OCI-LY7 (cell line): Measurements from ENCODE around the gene PHKG2. TPM values are rescaled to one million over a fixed set of nuclear protein-coding genes. Genes with fewer than 3 reads are reported as not detected.
A peak's percentile ranks its signal among the peaks of the same experiment; 100 is the strongest.

ENCODE experiments used
- BruUV-seq: library from RNA; stranded (reverse); fragments of 400-500 nt; replicated peaks from 2 replicates; lab custom pipeline; 2021; lab: Mats Ljungman, UMichigan
- CTCF ChIA-PET: fragments of 300-600 bp; sonication (Branson Sonifier 250); formaldehyde crosslinking; loops from one replicate; lab custom pipeline; 2022; ENCODE audit warnings: antibody characterized with exemption; ENCODE audit not compliant: unreplicated experiment; lab: Charles Lee
- POLR2A ChIA-PET: fragments of 300-600 bp; sonication (Branson Sonifier 250); formaldehyde crosslinking; loops from one replicate; lab custom pipeline; 2022; ENCODE audit warnings: antibody characterized with exemption; lab: Charles Lee
- DNase-seq: peaks from one replicate; pipeline ENCODE4 v3.0.0-alpha.2; 2015; ENCODE audit warnings: low spot score
- H2AFZ ChIP-seq: fragments of 200-600 bp; sonication (generic), shearing (Covaris generic); 2 replicates; pipeline ENCODE4 v1.6.1; 2014; ENCODE audit warnings: mild to moderate bottlenecking, antibody characterized with exemption, low read length, moderate library complexity
- H3K27ac ChIP-seq: fragments of 200-600 bp; sonication (generic); 2 replicates; pipeline ENCODE4 v1.5.1; 2014; ENCODE audit warnings: mixed run types, low read depth, mild to moderate bottlenecking, moderate library complexity, low read length, inconsistent platforms; ENCODE audit not compliant: poor library complexity, severe bottlenecking
- H3K36me3 ChIP-seq: fragments of 200-600 bp; sonication (generic); 2 replicates; pipeline ENCODE4 v1.6.1; 2014; ENCODE audit warnings: mild to moderate bottlenecking, antibody characterized with exemption, low read length, moderate library complexity, mixed read lengths; ENCODE audit not compliant: insufficient read depth
- H3K4me1 ChIP-seq: fragments of 200-600 bp; sonication (generic); 2 replicates; pipeline ENCODE4 v1.5.1; 2014; ENCODE audit warnings: mild to moderate bottlenecking, low read length; ENCODE audit not compliant: insufficient read depth, poor library complexity, severe bottlenecking
- H3K4me2 ChIP-seq: fragments of 200-600 bp; sonication (generic); 2 replicates; pipeline ENCODE4 v1.6.1; 2014; ENCODE audit warnings: mild to moderate bottlenecking, low read length
- H3K4me3 ChIP-seq: fragments of 200-600 bp; sonication (generic); 2 replicates; pipeline ENCODE4 v1.5.1; 2014; ENCODE audit warnings: mild to moderate bottlenecking, low read depth, low read length; ENCODE audit not compliant: poor library complexity, severe bottlenecking
- H3K79me2 ChIP-seq: fragments of 200-600 bp; sonication (generic); 2 replicates; pipeline ENCODE4 v1.6.1; 2016; ENCODE audit warnings: low read depth, mild to moderate bottlenecking, low read length, moderate library complexity, mixed read lengths; ENCODE audit not compliant: insufficient read depth
- H3K9me2 ChIP-seq: fragments of 200-600 bp; sonication (generic); 2 replicates; pipeline ENCODE4 v1.6.1; 2016; ENCODE audit warnings: mild to moderate bottlenecking, low read length, mixed read lengths; ENCODE audit not compliant: insufficient read depth
- H3K9me3 ChIP-seq: fragments of 200-600 bp; sonication (generic); 2 replicates; pipeline ENCODE4 v1.6.1; 2014; ENCODE audit warnings: mild to moderate bottlenecking, mixed run types, low read length, mixed read lengths
- H4K20me1 ChIP-seq: fragments of 200-600 bp; sonication (generic); 2 replicates; pipeline ENCODE4 v1.6.1; 2014; ENCODE audit warnings: mild to moderate bottlenecking, antibody characterized with exemption, low read length, moderate library complexity, mixed read lengths; ENCODE audit not compliant: insufficient read depth
- EZH2phosphoT487 ChIP-seq: fragments of 200-600 bp; sonication (generic); IDR thresholded peaks from 2 replicates; pipeline ENCODE4 v1.6.1; 2018; ENCODE audit warnings: low read depth, borderline replicate concordance, mild to moderate bottlenecking, mixed run types, antibody characterized with exemption, low read length, moderate library complexity, mixed read lengths
- intact Hi-C: fragments of 100-400 bp; cut with micrococcal nuclease; formaldehyde crosslinking; loops from one replicate; pipeline ENCODE4 v1.10.0; 2022; ENCODE audit not compliant: unreplicated experiment
- total RNA-seq, 2 experiments: library from RNA; depleted of rRNA in 1 of 2; stranded (reverse); fragments of >200 nt in 1 of 2; shearing (Covaris generic) in 1 of 2; gene quantifications; 2 replicates each; pipeline ENCODE4 v1.2.3, GENCODE V29; 2014 to 2022
- TF ChIP-seq, protein P1 (sequence below): fragments of 200-600 bp; sonication (generic); conservative IDR thresholded peaks from 2 replicates; pipeline ENCODE4 v1.5.1; 2014; ENCODE audit warnings: mild to moderate bottlenecking, antibody characterized with exemption, low read length, moderate library complexity, mixed read lengths

PHKG2 gene
- total RNA-seq, 2 experiments from 2014 or later: 40.5 to 41.9 TPM

DNA sequence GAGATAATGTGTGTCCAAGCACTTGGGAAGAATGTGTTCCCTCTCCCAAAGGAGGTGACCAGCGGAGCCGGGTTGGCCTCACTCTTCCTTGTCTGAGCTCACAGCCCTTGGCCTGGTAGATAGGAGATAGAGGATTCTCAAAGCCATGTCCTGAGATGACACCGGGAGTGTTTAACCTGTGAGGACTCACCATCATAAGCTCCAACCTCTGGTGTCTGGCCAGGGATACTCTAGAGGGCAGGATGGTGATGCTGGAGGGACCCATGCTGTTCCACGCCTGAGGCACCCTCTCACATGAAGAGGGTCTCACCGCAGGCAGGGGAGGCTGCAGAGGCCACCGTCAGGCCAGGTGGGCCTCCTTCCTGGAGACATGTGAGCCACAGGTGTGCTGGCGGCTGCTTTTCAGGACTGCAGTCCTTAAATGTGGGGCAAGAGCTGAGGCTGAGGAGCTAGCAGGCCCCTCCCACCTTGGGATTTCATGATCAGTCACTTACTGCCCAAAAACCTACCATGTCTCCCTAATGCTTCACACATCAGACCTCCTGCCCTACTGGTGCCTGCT is 45.4 kb downstream of the PHKG2 start:
- intact Hi-C loops: no loop called here
- no peaks in the 10 kb centered on the region for H3K79me2 ChIP-seq
- CTCF ChIA-PET: no interaction called here
- no TSS peak for BruUV-seq
- H3K27ac ChIP-seq: no peak overlapping the region
- POLR2A ChIA-PET: interaction anchor here (0.9 to 1.1 kb wide), 3 partner anchors 11 to 51 kb away, joined by 4 read pairs; no protein-coding TSS in a partner anchor
- H2AFZ ChIP-seq: no peak overlapping the region
- no peaks in the 10 kb centered on the region for H3K9me3 ChIP-seq
- H3K9me2 ChIP-seq: no peaks in the 10 kb centered on the region
- no peak for DNase-seq
- H3K4me3 ChIP-seq: no peak overlapping the region
- TF ChIP-seq, protein P1, sequence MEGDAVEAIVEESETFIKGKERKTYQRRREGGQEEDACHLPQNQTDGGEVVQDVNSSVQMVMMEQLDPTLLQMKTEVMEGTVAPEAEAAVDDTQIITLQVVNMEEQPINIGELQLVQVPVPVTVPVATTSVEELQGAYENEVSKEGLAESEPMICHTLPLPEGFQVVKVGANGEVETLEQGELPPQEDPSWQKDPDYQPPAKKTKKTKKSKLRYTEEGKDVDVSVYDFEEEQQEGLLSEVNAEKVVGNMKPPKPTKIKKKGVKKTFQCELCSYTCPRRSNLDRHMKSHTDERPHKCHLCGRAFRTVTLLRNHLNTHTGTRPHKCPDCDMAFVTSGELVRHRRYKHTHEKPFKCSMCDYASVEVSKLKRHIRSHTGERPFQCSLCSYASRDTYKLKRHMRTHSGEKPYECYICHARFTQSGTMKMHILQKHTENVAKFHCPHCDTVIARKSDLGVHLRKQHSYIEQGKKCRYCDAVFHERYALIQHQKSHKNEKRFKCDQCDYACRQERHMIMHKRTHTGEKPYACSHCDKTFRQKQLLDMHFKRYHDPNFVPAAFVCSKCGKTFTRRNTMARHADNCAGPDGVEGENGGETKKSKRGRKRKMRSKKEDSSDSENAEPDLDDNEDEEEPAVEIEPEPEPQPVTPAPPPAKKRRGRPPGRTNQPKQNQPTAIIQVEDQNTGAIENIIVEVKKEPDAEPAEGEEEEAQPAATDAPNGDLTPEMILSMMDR: no peak
- TF ChIP-seq EZH2phosphoT487: no peak
- no peak overlapping the region for H3K4me2 ChIP-seq
- H3K36me3 ChIP-seq: no peaks in the 10 kb centered on the region
- H4K20me1 ChIP-seq: no peaks in the 10 kb centered on the region
- no peaks in the 10 kb centered on the region for H3K4me1 ChIP-seq

DNA sequence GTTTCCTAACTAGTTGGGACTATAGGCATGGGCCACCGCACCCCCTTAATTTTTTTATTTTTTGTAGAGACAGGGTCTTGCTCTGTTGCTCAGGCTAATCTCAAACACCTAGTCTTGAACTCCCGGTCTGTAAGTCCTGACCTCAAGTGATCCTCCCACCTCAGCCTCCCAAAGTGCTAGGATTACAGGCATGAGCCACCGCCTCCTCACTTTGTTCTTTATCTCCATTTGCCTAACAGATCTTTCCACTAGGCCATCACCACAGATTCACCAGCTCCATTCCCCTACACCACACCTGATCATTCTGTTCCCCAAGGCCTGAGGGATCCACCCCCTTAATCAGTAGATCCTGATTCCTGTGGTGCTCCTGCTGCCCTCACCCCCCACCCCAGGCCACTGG is 46.4 kb downstream of the PHKG2 start:
- intact Hi-C loops: no loop called here
- no peaks in the 10 kb centered on the region for H3K4me1 ChIP-seq
- TF ChIP-seq EZH2phosphoT487: no peak
- TF ChIP-seq, protein P1: no peak
- H4K20me1 ChIP-seq: no peaks in the 10 kb centered on the region
- H3K36me3 ChIP-seq: no peaks in the 10 kb centered on the region
- no peak overlapping the region for H3K4me3 ChIP-seq
- no peak overlapping the region for H3K4me2 ChIP-seq
- no peaks in the 10 kb centered on the region for H3K9me2 ChIP-seq
- no peaks in the 10 kb centered on the region for H3K9me3 ChIP-seq
- no peaks in the 10 kb centered on the region for H3K79me2 ChIP-seq
- no peak for DNase-seq
- BruUV-seq: no TSS peak
- no peak overlapping the region for H2AFZ ChIP-seq
- ChIA-PET POLR2A (no interaction called here), CTCF (interaction anchor here (0.7 kb wide), 1 partner anchor 256 kb away, joined by 5 read pairs; no protein-coding TSS in a partner anchor)
- no peak overlapping the region for H3K27ac ChIP-seq

DNA sequence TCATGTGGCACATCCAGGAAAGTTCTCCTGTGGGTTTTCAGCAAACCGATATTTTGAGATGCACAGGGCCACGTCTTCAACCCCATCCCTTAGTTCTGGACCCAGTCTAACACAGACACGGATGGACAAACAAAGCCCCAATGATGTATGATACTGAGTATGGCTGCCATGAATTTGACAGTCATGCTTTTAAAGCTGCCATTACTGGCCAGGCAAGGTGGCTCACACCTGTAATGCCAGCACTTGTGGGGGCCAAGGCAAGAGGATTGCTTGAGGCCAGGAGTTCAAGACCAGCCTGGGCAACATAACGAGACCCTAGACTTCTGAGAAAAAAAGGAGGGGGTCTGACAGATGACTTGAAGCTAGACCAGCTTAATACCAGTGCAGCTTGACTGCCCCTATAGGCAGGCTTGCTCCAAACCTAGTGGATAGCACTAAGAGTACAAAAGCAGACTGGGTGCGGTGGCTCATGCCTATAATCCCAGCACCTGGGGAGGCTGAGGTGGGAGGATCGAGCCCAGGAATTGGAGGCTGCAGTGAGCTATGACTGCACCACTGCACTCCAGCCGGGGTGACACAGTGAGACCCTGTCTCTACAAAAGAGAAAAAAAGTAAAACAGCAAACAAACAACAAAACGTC is 49.6 kb downstream of the PHKG2 start:
- TF ChIP-seq, protein P1: peak; percentile 55
- TF ChIP-seq EZH2phosphoT487: no peak
- Histone ChIP-seq H3K79me2 (no peaks in the 10 kb centered on the region), H3K4me1 (no peaks in the 10 kb centered on the region), H4K20me1 (no peaks in the 10 kb centered on the region), H2AFZ (no peak overlapping the region), H3K36me3 (no peaks in the 10 kb centered on the region), H3K4me2 (no peak overlapping the region), H3K27ac (no peak overlapping the region), H3K9me3 (no peaks in the 10 kb centered on the region), H3K9me2 (no peaks in the 10 kb centered on the region), H3K4me3 (no peak overlapping the region)
- ChIA-PET CTCF (no interaction called here), POLR2A (interaction anchor here (0.6 to 1.6 kb wide), 3 partner anchors 9 to 16 kb away, joined by 3 to 6 read pairs (median 4); no protein-coding TSS in a partner anchor)
- intact Hi-C loops: no loop called here
- no TSS peak for BruUV-seq
- DNase-seq: peak; percentile 48
